HUES64 (cell line): ENCODE data around the gene WIF1.

ENCODE experiments used
- H3K27ac ChIP-seq: 2 replicates; pipeline ENCODE4 v1.7.0; 2013; ENCODE audit warnings: low read depth, low read length, inconsistent platforms
- H3K27me3 ChIP-seq: 2 replicates; pipeline ENCODE4 v1.6.1; 2013; ENCODE audit warnings: mild to moderate bottlenecking, low read length; ENCODE audit not compliant: insufficient read depth
- H3K36me3 ChIP-seq: 2 replicates; pipeline ENCODE4 v1.6.1; 2013; ENCODE audit warnings: mild to moderate bottlenecking, low read length; ENCODE audit not compliant: insufficient read depth
- H3K4me1 ChIP-seq: 2 replicates; pipeline ENCODE4 v1.6.1; 2013; ENCODE audit warnings: mild to moderate bottlenecking, low read length, moderate library complexity; ENCODE audit not compliant: insufficient read depth
- H3K4me3 ChIP-seq: 2 replicates; pipeline ENCODE4 v1.5.1; 2013; ENCODE audit warnings: mild to moderate bottlenecking, low read length, moderate library complexity
- H3K9ac ChIP-seq: 2 replicates; pipeline ENCODE4 v1.6.1; 2013; ENCODE audit warnings: mild to moderate bottlenecking, low read depth, low read length
- H3K9me3 ChIP-seq: 2 replicates; pipeline ENCODE4 v1.6.1; 2013; ENCODE audit warnings: low read depth, low read length; ENCODE audit not compliant: insufficient read depth
- WGBS: fragments of 150-250, 120-280 bp; methylation state at CpG from one replicate; pipeline ENCODE4 v1.1.7; 2013; ENCODE audit warnings: missing lambda C conversion rate; 5-methylcytosine and 5-hydroxymethylcytosine counted together

Gene WIF1

DNA sequence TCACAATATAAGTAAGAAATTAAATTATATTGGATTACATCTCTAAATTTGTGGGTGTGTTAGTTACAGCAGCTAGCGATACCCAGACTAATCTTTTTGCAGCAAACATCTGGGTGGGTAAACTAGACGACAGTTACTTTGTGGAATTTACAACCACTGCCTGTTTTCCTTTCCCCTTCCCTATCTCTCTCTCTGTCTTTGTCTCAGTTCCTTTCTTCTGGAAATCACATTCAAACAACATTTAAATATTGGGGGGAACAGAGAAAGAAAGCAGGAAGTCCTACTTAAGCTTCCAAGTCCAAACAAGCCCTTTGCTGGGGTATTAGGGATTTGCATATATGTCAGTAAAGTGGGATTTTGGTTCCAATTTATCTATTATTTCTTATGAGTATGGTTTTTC is 97.6 kb downstream of the WIF1 start:
- no peak overlapping the region; the same call in 1 of the 2 replicates for H3K9ac ChIP-seq
- no peaks in the 10 kb centered on the region for H3K27me3 ChIP-seq
- peaks cover 2% of the 10 kb centered on the region; the same call in 1 of the 2 replicates for H3K9me3 ChIP-seq
- peaks cover 22% of the 10 kb centered on the region for H3K4me1 ChIP-seq
- 41% methylated on average over 2 of the region's 2 CpGs for WGBS
- H3K27ac ChIP-seq: peak overlapping the region; percentile 24; the same call in 1 of the 2 replicates
- no peaks in the 10 kb centered on the region for H3K36me3 ChIP-seq
- H3K4me3 ChIP-seq: no peak overlapping the region

DNA sequence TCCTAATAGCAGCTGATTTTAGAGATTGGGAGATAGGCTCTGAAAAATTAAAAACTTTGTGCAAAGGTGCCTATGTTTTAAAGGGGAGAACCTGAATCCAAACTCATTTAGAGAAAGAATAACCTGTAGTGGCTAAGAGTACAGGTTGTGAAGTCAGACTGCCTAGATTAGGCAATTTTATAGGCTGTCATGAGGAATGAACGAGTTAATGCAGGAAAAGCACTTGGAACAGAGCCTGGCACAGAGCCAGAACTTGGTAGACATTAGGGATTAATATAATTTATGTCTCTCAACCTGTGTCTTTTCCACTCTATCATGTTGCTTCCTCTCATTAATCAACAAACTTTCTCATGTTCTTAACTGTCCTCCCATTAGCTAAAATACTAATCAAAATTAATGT is 98.1 kb downstream of the WIF1 start:
- 73% methylated on average over 1 of the region's 1 CpG for WGBS
- no peaks in the 10 kb centered on the region for H3K27me3 ChIP-seq
- H3K36me3 ChIP-seq: no peaks in the 10 kb centered on the region
- H3K9me3 ChIP-seq: peaks cover 2% of the 10 kb centered on the region; the same call in 1 of the 2 replicates
- peaks cover 22% of the 10 kb centered on the region for H3K4me1 ChIP-seq
- peak overlapping the region; percentile 24; the same call in 1 of the 2 replicates for H3K27ac ChIP-seq
- no peak overlapping the region for H3K4me3 ChIP-seq
- no peak overlapping the region for H3K9ac ChIP-seq

- H3K4me3 ChIP-seq: no peak overlapping the region
- no peaks in the 10 kb centered on the region for H3K36me3 ChIP-seq
- H3K4me1 ChIP-seq: peaks cover 22% of the 10 kb centered on the region
- H3K27me3 ChIP-seq: no peaks in the 10 kb centered on the region
- peaks cover 2% of the 10 kb centered on the region; the same call in 1 of the 2 replicates for H3K9me3 ChIP-seq
- H3K27ac ChIP-seq: no peak overlapping the region
- no peak overlapping the region for H3K9ac ChIP-seq
- 88% methylated on average over 2 of the region's 3 CpGs for WGBS
Measured at GRCh38 chr12:65022421-65022820, 98.7 kb downstream of the WIF1 start.

- Histone ChIP-seq H3K27ac (no peak overlapping the region), H3K9me3 (no peaks in the 10 kb centered on the region), H3K9ac (no peak overlapping the region), H3K4me1 (peaks cover 21% of the 10 kb centered on the region), H3K36me3 (no peaks in the 10 kb centered on the region), H3K27me3 (no peaks in the 10 kb centered on the region), H3K4me3 (no peak overlapping the region)
- 95% methylated on average over 4 of the region's 4 CpGs for WGBS
Measured at GRCh38 chr12:65019696-65020234, 101.3 kb downstream of the WIF1 start.

DNA sequence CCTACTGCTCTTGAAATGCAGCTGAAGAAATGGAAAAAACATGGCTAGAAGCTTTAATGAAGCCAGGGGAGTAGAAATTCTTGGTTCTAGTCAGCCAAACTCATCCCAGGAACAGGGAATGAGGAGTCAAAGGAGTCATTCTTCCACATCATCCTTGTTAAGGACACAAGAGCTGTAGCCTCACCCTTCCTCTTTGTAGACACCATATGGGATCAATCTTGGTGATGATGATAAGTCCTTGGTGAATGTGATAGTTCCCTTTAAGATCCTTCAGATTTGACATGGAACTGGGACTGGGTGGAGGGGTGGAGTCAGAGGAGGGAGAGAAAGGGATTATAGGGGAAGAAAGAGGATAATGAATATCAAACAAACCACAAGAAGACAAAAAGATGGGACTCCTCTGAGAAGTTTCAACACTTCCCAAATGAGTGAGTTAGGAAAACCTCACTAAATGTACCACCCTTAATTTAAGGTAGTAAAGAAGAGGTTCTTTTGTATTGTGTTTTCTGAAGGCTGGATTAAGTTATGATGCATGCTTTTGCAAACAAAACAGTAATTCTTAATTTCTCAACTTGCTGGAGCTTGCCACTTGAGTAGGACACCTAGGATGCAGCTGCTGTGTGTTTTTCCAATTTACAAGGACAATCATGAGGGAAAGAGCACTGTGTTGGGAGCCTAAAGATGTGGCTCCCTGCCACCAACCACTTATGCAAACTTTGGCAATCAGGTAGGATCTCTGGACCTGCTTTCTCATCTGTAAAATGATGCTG is 104.0 kb downstream of the WIF1 start:
- H3K9me3 ChIP-seq: no peaks in the 10 kb centered on the region
- no peaks in the 10 kb centered on the region for H3K27me3 ChIP-seq
- no peak overlapping the region for H3K27ac ChIP-seq
- H3K9ac ChIP-seq: no peak overlapping the region
- no peaks in the 10 kb centered on the region for H3K4me1 ChIP-seq
- H3K36me3 ChIP-seq: no peaks in the 10 kb centered on the region
- no peak overlapping the region for H3K4me3 ChIP-seq

GRCh38 chr12:65015850-65016249 is 105.3 kb downstream of the WIF1 start:
- WGBS: 93% methylated on average over 6 of the region's 6 CpGs
- H3K9me3 ChIP-seq: no peaks in the 10 kb centered on the region
- H3K27ac ChIP-seq: no peak overlapping the region
- H3K27me3 ChIP-seq: no peaks in the 10 kb centered on the region
- H3K4me3 ChIP-seq: no peak overlapping the region
- H3K4me1 ChIP-seq: no peaks in the 10 kb centered on the region
- H3K9ac ChIP-seq: no peak overlapping the region
- no peaks in the 10 kb centered on the region for H3K36me3 ChIP-seq

GRCh38 chr12:65014504-65015271 is 106.4 kb downstream of the WIF1 start:
- no peak overlapping the region for H3K4me3 ChIP-seq
- H3K9me3 ChIP-seq: no peaks in the 10 kb centered on the region
- no peak overlapping the region for H3K27ac ChIP-seq
- WGBS: 91% methylated on average over 8 of the region's 9 CpGs
- H3K4me1 ChIP-seq: no peaks in the 10 kb centered on the region
- no peaks in the 10 kb centered on the region for H3K27me3 ChIP-seq
- H3K9ac ChIP-seq: no peak overlapping the region
- H3K36me3 ChIP-seq: no peaks in the 10 kb centered on the region

DNA sequence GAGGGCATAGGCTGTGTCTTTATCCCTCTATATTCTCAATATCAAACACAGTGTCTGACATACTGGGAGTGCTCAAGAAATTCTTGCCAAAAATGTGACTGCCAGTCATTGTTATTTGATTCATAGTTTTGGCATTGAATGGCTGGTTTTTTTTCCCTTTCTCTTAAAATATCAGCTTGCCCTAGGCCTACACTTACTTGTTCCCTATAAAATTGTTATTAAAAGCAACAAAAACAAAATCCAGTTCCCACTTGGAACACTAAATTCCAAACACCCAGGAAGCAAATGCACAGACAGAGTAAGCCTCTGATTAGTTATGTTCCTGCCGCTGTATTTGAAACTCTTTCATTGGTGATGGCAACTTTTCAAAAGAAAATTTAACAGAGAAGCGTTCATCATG is 110.7 kb downstream of the WIF1 start:
- no peaks in the 10 kb centered on the region for H3K9me3 ChIP-seq
- no peak overlapping the region for H3K4me3 ChIP-seq
- H3K4me1 ChIP-seq: no peaks in the 10 kb centered on the region
- no peak overlapping the region for H3K9ac ChIP-seq
- no peaks in the 10 kb centered on the region for H3K27me3 ChIP-seq
- WGBS: 94% methylated on average over 2 of the region's 2 CpGs
- H3K36me3 ChIP-seq: no peaks in the 10 kb centered on the region
- H3K27ac ChIP-seq: no peak overlapping the region

DNA sequence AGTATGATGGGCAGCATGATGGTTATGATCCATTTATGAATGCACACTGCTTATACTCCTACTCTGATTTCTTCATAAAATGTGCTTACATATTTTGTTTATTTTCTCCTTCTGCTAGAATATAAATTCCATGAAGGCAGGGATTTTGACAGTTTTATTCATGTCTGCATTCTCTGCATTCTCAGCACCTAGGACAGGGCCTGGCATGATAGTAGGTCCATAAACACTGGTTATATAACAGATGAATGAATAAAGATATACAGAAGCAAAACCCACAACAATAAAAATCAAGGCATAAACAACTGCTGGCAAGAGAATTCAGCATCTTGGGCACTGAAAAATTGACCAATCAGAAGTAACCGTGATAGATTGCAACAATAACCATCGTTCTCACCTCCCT is 115.4 kb downstream of the WIF1 start:
- H3K4me3 ChIP-seq: no peak overlapping the region
- no peaks in the 10 kb centered on the region for H3K27me3 ChIP-seq
- H3K4me1 ChIP-seq: peaks cover 6% of the 10 kb centered on the region
- no peak overlapping the region for H3K27ac ChIP-seq
- no peak overlapping the region for H3K9ac ChIP-seq
- H3K9me3 ChIP-seq: no peaks in the 10 kb centered on the region
- WGBS: 94% methylated on average over 2 of the region's 2 CpGs
- no peaks in the 10 kb centered on the region for H3K36me3 ChIP-seq

DNA sequence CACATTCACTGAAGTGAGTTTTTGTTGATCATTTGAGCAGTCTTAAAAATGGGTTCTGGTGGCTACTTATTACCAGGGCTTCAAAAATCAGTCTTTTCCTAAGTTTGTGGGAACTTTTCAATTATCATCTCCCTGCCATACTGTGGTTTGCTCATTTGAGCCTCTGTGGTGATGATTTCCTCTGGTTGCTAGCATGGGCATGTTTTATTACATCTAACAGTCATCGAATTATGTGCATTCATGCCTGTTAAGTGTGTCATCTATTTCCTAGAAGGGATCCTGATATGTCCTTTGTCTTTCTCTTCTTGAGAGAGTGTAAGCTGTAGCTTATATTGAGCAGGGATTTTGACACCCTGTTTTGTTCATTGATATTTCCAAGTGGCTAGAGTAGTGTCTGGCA is 116.8 kb downstream of the WIF1 start:
- Histone ChIP-seq H3K27me3 (no peaks in the 10 kb centered on the region), H3K4me3 (no peak overlapping the region), H3K9me3 (no peaks in the 10 kb centered on the region), H3K9ac (no peak overlapping the region), H3K4me1 (peaks cover 13% of the 10 kb centered on the region), H3K36me3 (no peaks in the 10 kb centered on the region), H3K27ac (no peak overlapping the region)
- 96% methylated on average over 1 of the region's 1 CpG for WGBS
